PC-9 (cell line): Measurements from ENCODE around the gene GGACT. TPM values are rescaled to one million over a fixed set of nuclear protein-coding genes. Genes with fewer than 3 reads are reported as not detected.

Source experiments
- BruUV-seq: library from RNA; stranded (reverse); fragments of 400-500 nt; replicated peaks from 2 replicates; lab custom pipeline; 2021; lab: Mats Ljungman, UMichigan
- CTCF ChIA-PET: fragments of 300-600 bp; sonication (Branson Sonifier 250); formaldehyde crosslinking; loops from one replicate; lab custom pipeline; 2022; ENCODE audit warnings: antibody characterized with exemption; lab: Charles Lee
- POLR2A ChIA-PET: fragments of 300-600 bp; sonication (Branson Sonifier 250); formaldehyde crosslinking; loops from one replicate; lab custom pipeline; 2022; ENCODE audit warnings: antibody characterized with exemption; ENCODE audit not compliant: unreplicated experiment; lab: Charles Lee
- DNase-seq, 2 experiments: peaks; one replicate each; pipeline versions ENCODE4 v3.0.0 to v3.0.0-alpha.2; 2015 to 2022; ENCODE audit warnings: mixed read lengths in 1 of 2
- H2AFZ ChIP-seq: fragments of 200-600 bp; sonication (generic); 2 replicates; pipeline ENCODE4 v1.8.1; 2017; ENCODE audit warnings: antibody characterized with exemption
- H3F3A ChIP-seq: fragments of 200-600 bp; sonication (generic); 2 replicates; pipeline ENCODE4 v1.8.1; 2017; ENCODE audit warnings: antibody characterized with exemption, mild to moderate bottlenecking, low read depth; ENCODE audit not compliant: insufficient read depth
- H3K27ac ChIP-seq: fragments of 200-600 bp; sonication (generic); 2 replicates; pipeline ENCODE4 v1.6.1; 2016; ENCODE audit warnings: mixed run types
- H3K27me3 ChIP-seq: fragments of 200-600 bp; sonication (generic); 2 replicates; pipeline ENCODE4 v1.6.1; 2016; ENCODE audit warnings: low read depth, mixed run types; ENCODE audit not compliant: insufficient read depth
- H3K36me3 ChIP-seq: fragments of 200-600 bp; sonication (generic); 2 replicates; pipeline ENCODE4 v1.6.1; 2016; ENCODE audit warnings: low read depth, mixed run types
- H3K4me1 ChIP-seq: fragments of 200-600 bp; sonication (generic); replicated peaks from 2 replicates; pipeline ENCODE4 v1.6.1; 2016; ENCODE audit warnings: mixed run types; ENCODE audit not compliant: insufficient read depth
- H3K4me2 ChIP-seq: fragments of 200-600 bp; sonication (generic); 2 replicates; pipeline ENCODE4 v1.6.1; 2017; ENCODE audit warnings: mixed run types
- H3K4me3 ChIP-seq: fragments of 200-600 bp; sonication (generic); 2 replicates; pipeline ENCODE4 v1.6.1; 2016; ENCODE audit warnings: mixed run types
- H3K79me2 ChIP-seq: fragments of 200-600 bp; sonication (generic); 2 replicates; pipeline ENCODE4 v1.6.1; 2017; ENCODE audit warnings: low read depth, mixed run types
- H3K9me2 ChIP-seq: fragments of 200-600 bp; sonication (generic); 2 replicates; pipeline ENCODE4 v1.8.1; 2017; ENCODE audit warnings: mild to moderate bottlenecking; ENCODE audit not compliant: insufficient read depth
- H3K9me3 ChIP-seq: fragments of 200-600 bp; sonication (generic); 2 replicates; pipeline ENCODE4 v1.8.1; 2016; ENCODE audit warnings: low read depth; ENCODE audit not compliant: insufficient read depth
- H4K20me1 ChIP-seq: fragments of 200-600 bp; sonication (generic); 2 replicates; pipeline ENCODE4 v1.8.1; 2017; ENCODE audit not compliant: insufficient read depth
- CTCF ChIP-seq: fragments of 200-600 bp; sonication (generic); conservative IDR thresholded peaks from 2 replicates; pipeline ENCODE4 v1.6.1; 2017; ENCODE audit warnings: mixed run types, antibody characterized with exemption, mild to moderate bottlenecking, moderate library complexity
- EZH2 ChIP-seq: fragments of 200-600 bp; sonication (generic); IDR thresholded peaks from 2 replicates; pipeline ENCODE4 v1.8.0; 2017; ENCODE audit warnings: antibody characterized with exemption, low read depth
- intact Hi-C: fragments of 100-400 bp; cut with micrococcal nuclease; formaldehyde crosslinking; loops from one replicate; pipeline ENCODE4 v1.10.0; 2022; ENCODE audit not compliant: unreplicated experiment
- total RNA-seq: library from RNA; stranded (reverse); gene quantifications from 2 replicates; pipeline ENCODE4 v1.2.3, GENCODE V29; 2021

GGACT gene
- total RNA-seq, 1 experiment from 2014 or later: 4.9 TPM

- Histone ChIP-seq H3K9me2 (no peaks in the 10 kb centered on the region), H3K9me3 (peaks cover 3% of the 10 kb centered on the region; the same call in 1 of the 2 replicates), H2AFZ (no peak overlapping the region), H3K4me2 (no peak overlapping the region), H3K36me3 (no peaks in the 10 kb centered on the region), H3F3A (no peaks in the 10 kb centered on the region), H4K20me1 (no peaks in the 10 kb centered on the region), H3K79me2 (no peaks in the 10 kb centered on the region), H3K27me3 (no peaks in the 10 kb centered on the region), H3K27ac (no peak overlapping the region), H3K4me3 (no peak overlapping the region), H3K4me1 (peaks cover 11% of the 10 kb centered on the region; the same call in 1 of the 2 replicates)
- no TSS peak for BruUV-seq
- ChIA-PET CTCF (no interaction called here), POLR2A (no interaction called here)
- no peak for DNase-seq
- no peak for TF ChIP-seq CTCF
- no peak for TF ChIP-seq EZH2
- intact Hi-C loops: no loop called here
These were observed 23.3 kb downstream of the GGACT start for GRCh38 chr13:100565286-100565685.

GRCh38 chr13:100564444-100565223, 24.0 kb downstream of the GGACT start:
- CTCF ChIA-PET: no interaction called here
- intact Hi-C loops: no loop called here
- no peaks in the 10 kb centered on the region for H3K9me2 ChIP-seq
- H2AFZ ChIP-seq: no peak overlapping the region
- H3K4me3 ChIP-seq: no peak overlapping the region
- no peaks in the 10 kb centered on the region for H3K79me2 ChIP-seq
- peaks cover 11% of the 10 kb centered on the region; the same call in 1 of the 2 replicates for H3K4me1 ChIP-seq
- H3K27me3 ChIP-seq: no peaks in the 10 kb centered on the region
- BruUV-seq: no TSS peak
- H4K20me1 ChIP-seq: no peaks in the 10 kb centered on the region
- POLR2A ChIA-PET: no interaction called here
- H3K36me3 ChIP-seq: no peaks in the 10 kb centered on the region
- H3K4me2 ChIP-seq: no peak overlapping the region
- no peak for DNase-seq
- peaks cover 3% of the 10 kb centered on the region; the same call in 1 of the 2 replicates for H3K9me3 ChIP-seq
- no peak overlapping the region for H3K27ac ChIP-seq
- no peak for TF ChIP-seq CTCF
- no peak for TF ChIP-seq EZH2
- no peaks in the 10 kb centered on the region for H3F3A ChIP-seq

GRCh38 chr13:100563779-100564178, 24.8 kb downstream of the GGACT start:
- intact Hi-C loops: no loop called here
- no peak overlapping the region for H3K27ac ChIP-seq
- H2AFZ ChIP-seq: no peak overlapping the region
- no peaks in the 10 kb centered on the region for H3F3A ChIP-seq
- no TSS peak for BruUV-seq
- no peak for DNase-seq
- no peak overlapping the region for H3K4me3 ChIP-seq
- peaks cover 11% of the 10 kb centered on the region; the same call in 1 of the 2 replicates for H3K4me1 ChIP-seq
- CTCF ChIA-PET: no interaction called here
- peaks cover 3% of the 10 kb centered on the region; the same call in 1 of the 2 replicates for H3K9me3 ChIP-seq
- no peak overlapping the region for H3K4me2 ChIP-seq
- no peaks in the 10 kb centered on the region for H3K9me2 ChIP-seq
- H3K27me3 ChIP-seq: no peaks in the 10 kb centered on the region
- TF ChIP-seq CTCF (no peak), EZH2 (no peak)
- no peaks in the 10 kb centered on the region for H3K79me2 ChIP-seq
- H3K36me3 ChIP-seq: no peaks in the 10 kb centered on the region
- no peaks in the 10 kb centered on the region for H4K20me1 ChIP-seq
- POLR2A ChIA-PET: no interaction called here
